HG02571 (cell line): ENCODE measurements around the gene DHRS4L2.
"Not testable (repeated sequence)": the region's sequence is repeated elsewhere in the genome, so short reads cannot be mapped to it uniquely, and the experiment has no call there.

Experiments used
- ATAC-seq: cut with Tn5 transposase; IDR thresholded peaks from one replicate; pipeline ENCODE4 v1.9.1; 2021; ENCODE audit warnings: mild to moderate bottlenecking, moderate library complexity; ENCODE audit not compliant: unreplicated experiment

DHRS4L2 gene

GRCh38 chr14:23988607-23989363 lies at the start of gene DHRS4L2:
Gene DHRS4L2 (plus strand): TSS chr14:23988929. CDS start chr14:23988948, 19 bp downstream.
- ATAC-seq = peak; percentile 90

GRCh38 chr14:23939607-23940326 lies 49.0 kb upstream of the DHRS4L2 start:
- no peak for ATAC-seq

GRCh38 chr14:23941230-23941629 lies 47.5 kb upstream of the DHRS4L2 start:
- no peak for ATAC-seq

GRCh38 chr14:23941669-23942068 lies 47.1 kb upstream of the DHRS4L2 start:
- ATAC-seq = no peak

- no peak for ATAC-seq
Observed at GRCh38 chr14:23942587-23942986, 46.1 kb upstream of the DHRS4L2 start.

GRCh38 chr14:23949069-23949468 lies 39.7 kb upstream of the DHRS4L2 start:
- ATAC-seq = not testable (repeated sequence)

- no peak for ATAC-seq
Observed at GRCh38 chr14:23950411-23951135, 38.2 kb upstream of the DHRS4L2 start.

GRCh38 chr14:23951136-23951466 lies 37.6 kb upstream of the DHRS4L2 start:
- not testable (repeated sequence) for ATAC-seq

GRCh38 chr14:23951590-23952201 lies 37.0 kb upstream of the DHRS4L2 start:
- ATAC-seq = no peak

- ATAC-seq = not testable (repeated sequence)
Observed at GRCh38 chr14:23953116-23953463, 35.6 kb upstream of the DHRS4L2 start.

GRCh38 chr14:23953464-23954278 lies 35.1 kb upstream of the DHRS4L2 start, which contains the start of gene DHRS4:
Gene DHRS4 (plus strand): TSS chr14:23953770. CDS start chr14:23953789, 19 bp downstream.
- ATAC-seq = peak; percentile 88

GRCh38 chr14:23954279-23954614 lies 34.5 kb upstream of the DHRS4L2 start:
- peak; percentile 5 for ATAC-seq

- not testable (repeated sequence) for ATAC-seq
Observed at GRCh38 chr14:23954965-23955364, 33.8 kb upstream of the DHRS4L2 start.

- not testable (repeated sequence) for ATAC-seq
Observed at GRCh38 chr14:23955811-23956210, 32.9 kb upstream of the DHRS4L2 start.

- not testable (repeated sequence) for ATAC-seq
Observed at GRCh38 chr14:23957913-23958569, 30.7 kb upstream of the DHRS4L2 start.

- ATAC-seq = not testable (repeated sequence)
Observed at GRCh38 chr14:23960899-23961298, 27.8 kb upstream of the DHRS4L2 start.

- ATAC-seq = not testable (repeated sequence)
Observed at GRCh38 chr14:23961704-23962103, 27.0 kb upstream of the DHRS4L2 start.

GRCh38 chr14:23969130-23969480 lies 19.6 kb upstream of the DHRS4L2 start:
- not testable (repeated sequence) for ATAC-seq

GRCh38 chr14:23969481-23970282 lies 19.0 kb upstream of the DHRS4L2 start:
- peak; percentile 78 for ATAC-seq
